OCI-LY1 (cell line): ENCODE measurements around the gene INSM1.

Source experiments
- CTCF ChIP-seq: fragments of 200-600 bp; sonication (generic), shearing (Covaris generic); IDR thresholded peaks from 2 replicates; pipeline ENCODE4 v1.5.1; 2017; ENCODE audit warnings: mild to moderate bottlenecking, antibody characterized with exemption, low read length, moderate library complexity, mixed read lengths
- EZH2 ChIP-seq: fragments of 200-600 bp; sonication (generic), shearing (Covaris generic); IDR thresholded peaks from 2 replicates; pipeline ENCODE4 v1.8.0; 2017; ENCODE audit warnings: borderline replicate concordance, mixed run types, mild to moderate bottlenecking, antibody characterized with exemption, low read length, moderate library complexity, mixed read lengths

GRCh38 chr20:20366551-20366875, 1.4 kb upstream of the INSM1 start:
- TF ChIP-seq CTCF (no peak), EZH2 (no peak)
